ENCODE measurements around the gene LAMC3.

GRCh38 chr9:130980526-130980925 is 28.4 kb upstream of the LAMC3 start:
- TF ChIP-seq CTCF (conservative IDR thresholded peaks at IDR 0.05; ENCODE audit: low read length), result no peak
- TF ChIP-seq EZH2phosphoT487 (IDR thresholded peaks at IDR 0.05; ENCODE audit: borderline replicate concordance, low read depth, low read length), result no peak
